H1 (cell line): ENCODE measurements around the gene SURF1. TPM values are rescaled to one million over a fixed set of nuclear protein-coding genes. Genes with fewer than 3 reads are reported as not detected.

ENCODE experiments used
- EZH2 ChIP-seq: fragments of 200-600 bp; sonication (generic); IDR thresholded peaks from 2 replicates; pipeline ENCODE4 v1.7.1; 2012; ENCODE audit warnings: low read depth, mild to moderate bottlenecking, moderate library complexity, low read length, inconsistent platforms; ENCODE audit not compliant: severe bottlenecking
- JUND ChIP-seq: IDR thresholded peaks from 2 replicates; pipeline ENCODE4 v1.6.1; 2011; ENCODE audit warnings: mild to moderate bottlenecking, improper control_type of control experiment, low read length
- TEAD4 ChIP-seq: IDR thresholded peaks from 2 replicates; pipeline ENCODE4 v1.6.1; 2012; ENCODE audit warnings: low read depth, low read length, inconsistent platforms, mixed read lengths
- polyA plus RNA-seq, 7 experiments: library from polyadenylated mRNA; depleted of rRNA in 3 of 7; stranded (reverse) in 5 of 7; unstranded in 2 of 7; fragments of >200 nt in 5 of 7; fragments of 200-250 nt in 2 of 7; gene quantifications; 1 replicate in 5 of 7; 2 replicates in 1 of 7; 4 replicates in 1 of 7; pipeline versions ENCODE4 v1.2.1 to v1.2.3, GENCODE V29; 2011 to 2013; ENCODE audit warnings: missing spikeins in 2 of 7, mixed read lengths in 2 of 7
- total RNA-seq: library from RNA; stranded (reverse); fragmentation: NEBNext Ultra II Directional; extraction: Animal tissue kit (Norgen Biotek cat#: 25700); gene quantifications from 2 replicates; pipeline ENCODE4 v1.2.1, GENCODE V29; 2021

SURF1 gene
- total and polyA plus RNA-seq, 2 of the 8 experiments (the other 6 are each of a cell fraction or from before 2014, with no cell fraction given), result 43.1 to 44.7 TPM

DNA sequence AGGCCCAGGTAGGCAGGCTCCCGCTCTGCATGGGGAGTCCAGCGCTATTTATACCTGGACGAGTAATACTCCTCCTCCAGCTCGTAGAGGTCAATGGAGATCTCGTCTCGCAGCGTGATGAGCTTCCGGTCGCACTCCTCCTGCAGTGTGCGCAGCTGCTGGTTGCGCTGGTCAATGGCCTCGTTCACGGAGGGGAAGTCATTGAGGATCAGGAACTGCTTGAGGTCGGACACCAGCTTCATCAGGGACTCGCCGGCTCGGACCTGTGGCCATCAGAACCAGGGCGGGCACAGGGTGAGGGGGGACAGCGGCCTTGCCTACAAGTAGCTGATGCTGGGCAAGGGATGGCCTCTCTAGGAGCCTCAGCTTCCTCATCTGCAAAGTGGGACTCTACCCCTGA, 12.2 kb downstream of the SURF1 start (continued):
- TF ChIP-seq EZH2, result no peak
- TF ChIP-seq TEAD4, result no peak
- TF ChIP-seq JUND, result no peak
